GM19468 (cell line): ENCODE results near the gene TMEM108.
A peak's percentile ranks its signal among the peaks of the same experiment; 100 is the strongest.

Experiments used
- ATAC-seq: cut with Tn5 transposase; IDR thresholded peaks from one replicate; pipeline ENCODE4 v1.9.1; 2021; ENCODE audit warnings: mild to moderate bottlenecking, moderate library complexity, moderate number of reproducible peaks; ENCODE audit not compliant: unreplicated experiment; ENCODE audit errors: extremely low read depth

Gene TMEM108

GRCh38 chr3:133374708-133375402 is 336.7 kb downstream of the TMEM108 start:
- ATAC-seq = no peak

GRCh38 chr3:133375403-133375745 is 337.2 kb downstream of the TMEM108 start:
- ATAC-seq = no peak

- ATAC-seq = no peak
Measured at GRCh38 chr3:133376810-133377209, 338.6 kb downstream of the TMEM108 start.

GRCh38 chr3:133377396-133377795 is 339.2 kb downstream of the TMEM108 start:
- ATAC-seq = no peak

GRCh38 chr3:133379926-133380325 is 341.7 kb downstream of the TMEM108 start:
- ATAC-seq = no peak

GRCh38 chr3:133380481-133381225 is 342.5 kb downstream of the TMEM108 start:
- no peak for ATAC-seq

- no peak for ATAC-seq
Measured at GRCh38 chr3:133381346-133382109, 343.3 kb downstream of the TMEM108 start.

- no peak for ATAC-seq
Measured at GRCh38 chr3:133383175-133383574, 345.0 kb downstream of the TMEM108 start.

- no peak for ATAC-seq
Measured at GRCh38 chr3:133383741-133384140, 345.6 kb downstream of the TMEM108 start.

GRCh38 chr3:133384331-133385027 is 346.3 kb downstream of the TMEM108 start:
- ATAC-seq = peak; percentile 23

- ATAC-seq = no peak
Measured at GRCh38 chr3:133386876-133387275, 348.7 kb downstream of the TMEM108 start.

- ATAC-seq = no peak
Measured at GRCh38 chr3:133387341-133387740, 349.1 kb downstream of the TMEM108 start.

- ATAC-seq = no peak
Measured at GRCh38 chr3:133388696-133389395, 350.7 kb downstream of the TMEM108 start.

GRCh38 chr3:133390715-133391114 is 352.5 kb downstream of the TMEM108 start:
- no peak for ATAC-seq

GRCh38 chr3:133393204-133393603 is 355.0 kb downstream of the TMEM108 start:
- ATAC-seq = no peak

- ATAC-seq = no peak
Measured at GRCh38 chr3:133393691-133394474, 355.7 kb downstream of the TMEM108 start.

- ATAC-seq = no peak
Measured at GRCh38 chr3:133394561-133395311, 356.5 kb downstream of the TMEM108 start.

GRCh38 chr3:133396906-133397305 is 358.7 kb downstream of the TMEM108 start:
- ATAC-seq = no peak
